ENCODE results near the gene SH3PXD2A.

Gene SH3PXD2A

DNA sequence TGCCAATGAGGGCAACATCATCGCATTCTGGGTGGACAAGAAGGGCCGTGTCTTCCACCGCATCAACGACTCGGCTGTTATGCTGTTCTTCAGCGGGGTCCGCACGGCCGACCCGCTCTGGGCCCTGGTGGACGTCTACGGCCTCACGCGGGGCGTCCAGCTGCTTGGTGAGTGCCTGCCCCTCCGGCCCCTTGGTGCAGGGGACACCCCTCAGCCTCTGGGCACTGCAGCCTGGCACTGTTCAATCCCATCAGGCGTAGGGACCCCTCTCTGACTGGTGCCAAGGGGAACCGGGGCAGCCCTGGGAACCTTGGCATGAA is 283.8 kb downstream of the SH3PXD2A start:
- DNase-seq: no peak

DNA sequence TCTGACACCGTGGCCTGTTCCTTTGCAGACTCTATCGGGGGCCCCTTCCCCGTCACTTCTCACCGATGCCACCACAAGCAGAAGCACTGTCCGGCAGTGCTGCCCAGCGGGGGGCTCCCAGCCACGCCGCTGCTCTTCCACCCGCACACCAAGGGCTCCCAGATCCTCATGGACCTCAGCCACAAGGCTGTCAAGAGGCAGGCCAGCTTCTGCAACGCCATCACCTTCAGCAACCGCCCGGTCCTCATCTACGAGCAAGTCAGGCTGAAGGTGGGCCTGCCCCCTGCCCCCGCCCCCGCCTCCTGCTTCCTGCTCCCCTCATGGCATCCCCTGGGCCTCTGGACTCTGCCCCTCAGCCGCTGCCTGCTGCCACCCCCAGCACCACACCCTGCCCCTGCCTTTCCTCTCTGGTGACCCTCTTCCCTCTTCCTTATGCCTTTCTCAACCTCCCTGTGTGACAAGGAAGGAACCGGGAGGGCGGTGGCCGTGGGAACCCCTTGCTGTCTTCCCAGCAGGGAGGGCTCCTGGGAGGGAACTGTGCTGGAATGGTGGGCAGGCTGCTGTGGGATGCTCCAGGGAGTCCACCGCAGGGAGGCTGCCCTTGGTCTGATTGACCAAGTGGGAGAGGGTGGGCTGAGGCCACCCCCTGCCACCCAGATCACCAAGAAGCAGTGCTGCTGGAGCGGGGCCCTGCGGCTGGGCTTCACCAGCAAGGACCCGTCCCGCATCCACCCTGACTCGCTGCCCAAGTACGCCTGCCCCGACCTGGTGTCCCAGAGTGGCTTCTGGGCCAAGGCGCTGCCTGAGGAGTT is 284.3 kb downstream of the SH3PXD2A start:
- no peak for DNase-seq

- DNase-seq: no peak
Measured at GRCh38 chr10:103569896-103570295, 285.5 kb downstream of the SH3PXD2A start.

GRCh38 chr10:103568505-103568904 is 286.9 kb downstream of the SH3PXD2A start:
- no peak for DNase-seq

DNA sequence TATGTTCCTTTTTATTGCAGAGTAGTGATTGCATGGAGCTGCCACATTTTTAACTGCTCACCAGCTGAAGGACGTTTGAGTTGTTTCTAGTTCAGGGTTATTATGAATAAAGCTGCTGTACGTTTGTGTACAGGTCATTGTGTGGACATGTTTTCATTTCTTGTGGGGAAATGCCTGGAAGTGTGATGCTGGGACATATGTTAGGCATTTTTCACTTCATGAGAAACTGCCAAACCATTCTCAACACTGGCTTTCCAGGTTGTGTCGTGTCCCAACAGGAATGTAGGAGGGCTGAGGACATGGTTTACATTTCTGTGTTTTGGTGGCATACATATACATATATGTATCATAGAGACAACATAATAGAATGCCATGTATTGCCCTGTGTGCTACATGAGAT is 288.8 kb downstream of the SH3PXD2A start:
- no peak for DNase-seq

- no peak for DNase-seq
Measured at GRCh38 chr10:103564776-103565520, 290.4 kb downstream of the SH3PXD2A start.

GRCh38 chr10:103564116-103564501 is 291.3 kb downstream of the SH3PXD2A start:
- DNase-seq: no peak

GRCh38 chr10:103563231-103564115 is 291.9 kb downstream of the SH3PXD2A start:
- no peak for DNase-seq

- DNase-seq: no peak
Measured at GRCh38 chr10:103562383-103562782, 293.0 kb downstream of the SH3PXD2A start.

GRCh38 chr10:103560886-103561285 is 294.5 kb downstream of the SH3PXD2A start:
- DNase-seq: no peak

DNA sequence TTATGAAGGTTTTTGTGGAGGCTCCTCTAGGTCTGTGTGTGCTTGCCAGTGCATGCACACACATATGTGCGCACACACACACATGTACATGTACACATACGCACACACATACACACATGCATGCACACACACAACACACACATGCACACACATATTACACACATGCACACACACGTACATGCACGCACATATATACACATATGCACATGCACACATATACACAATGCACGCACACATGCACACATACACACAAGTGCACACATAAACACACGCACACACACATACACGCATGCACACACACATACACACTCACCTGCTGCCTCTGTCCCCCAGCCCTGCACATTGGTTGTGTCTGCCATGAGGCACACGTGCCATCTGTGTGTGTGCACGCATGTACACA is 295.6 kb downstream of the SH3PXD2A start:
- DNase-seq: no peak

DNA sequence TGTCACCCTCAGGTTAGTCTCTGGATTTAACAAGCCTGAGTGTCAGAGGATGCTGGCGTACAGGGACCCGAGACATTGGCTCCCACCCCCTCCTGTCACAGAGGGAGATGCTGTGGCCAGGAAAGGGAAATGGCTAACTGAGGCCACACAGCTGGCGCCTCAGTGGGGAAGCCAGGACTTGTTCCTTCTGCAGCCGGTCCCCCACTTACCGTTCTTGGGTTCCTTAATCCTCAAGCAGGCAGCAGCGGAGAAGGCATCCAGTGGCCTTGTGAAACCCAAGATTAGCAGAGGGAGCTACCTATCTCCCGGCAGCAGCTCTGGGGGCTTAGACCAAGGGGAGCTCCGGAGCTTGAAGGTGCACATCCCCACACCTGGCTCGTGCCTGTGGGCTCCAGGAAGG is 296.5 kb downstream of the SH3PXD2A start:
- no peak for DNase-seq

GRCh38 chr10:103557455-103557854 is 297.9 kb downstream of the SH3PXD2A start:
- no peak for DNase-seq

DNA sequence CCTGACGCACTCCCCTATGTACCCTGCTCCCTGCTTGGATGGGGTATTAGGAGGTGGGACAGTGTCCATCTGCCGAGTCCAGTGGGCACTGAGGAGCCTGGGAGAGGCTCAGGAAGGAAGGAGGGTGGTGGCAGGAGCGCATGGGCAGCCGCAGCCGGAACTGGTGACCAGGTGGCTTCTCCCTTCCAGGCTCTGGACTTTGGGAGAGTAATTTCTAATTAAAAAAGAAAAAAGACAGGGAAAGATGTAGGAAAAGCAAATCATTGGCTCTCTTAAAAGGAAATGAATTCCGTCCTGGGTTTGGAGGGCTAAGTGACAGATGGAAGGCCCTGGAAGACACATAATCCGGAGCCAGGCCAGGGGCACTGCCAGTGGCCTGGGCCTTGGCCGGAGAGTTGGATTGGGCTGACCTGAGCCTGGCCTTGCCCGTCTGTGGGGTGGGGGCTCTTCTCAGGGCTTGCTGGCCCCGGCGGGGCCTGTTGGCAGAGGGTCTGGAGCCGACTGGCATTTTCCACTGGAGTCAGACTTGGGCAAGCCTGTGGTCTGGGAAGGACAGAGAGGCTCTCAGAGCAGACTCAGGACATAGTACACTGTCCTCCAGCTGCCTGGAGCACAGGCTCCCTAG is 298.9 kb downstream of the SH3PXD2A start:
- no peak for DNase-seq

GRCh38 chr10:103555712-103556111 is 299.7 kb downstream of the SH3PXD2A start:
- DNase-seq: no peak

- DNase-seq: no peak
Measured at GRCh38 chr10:103555325-103555649, 300.1 kb downstream of the SH3PXD2A start.

DNA sequence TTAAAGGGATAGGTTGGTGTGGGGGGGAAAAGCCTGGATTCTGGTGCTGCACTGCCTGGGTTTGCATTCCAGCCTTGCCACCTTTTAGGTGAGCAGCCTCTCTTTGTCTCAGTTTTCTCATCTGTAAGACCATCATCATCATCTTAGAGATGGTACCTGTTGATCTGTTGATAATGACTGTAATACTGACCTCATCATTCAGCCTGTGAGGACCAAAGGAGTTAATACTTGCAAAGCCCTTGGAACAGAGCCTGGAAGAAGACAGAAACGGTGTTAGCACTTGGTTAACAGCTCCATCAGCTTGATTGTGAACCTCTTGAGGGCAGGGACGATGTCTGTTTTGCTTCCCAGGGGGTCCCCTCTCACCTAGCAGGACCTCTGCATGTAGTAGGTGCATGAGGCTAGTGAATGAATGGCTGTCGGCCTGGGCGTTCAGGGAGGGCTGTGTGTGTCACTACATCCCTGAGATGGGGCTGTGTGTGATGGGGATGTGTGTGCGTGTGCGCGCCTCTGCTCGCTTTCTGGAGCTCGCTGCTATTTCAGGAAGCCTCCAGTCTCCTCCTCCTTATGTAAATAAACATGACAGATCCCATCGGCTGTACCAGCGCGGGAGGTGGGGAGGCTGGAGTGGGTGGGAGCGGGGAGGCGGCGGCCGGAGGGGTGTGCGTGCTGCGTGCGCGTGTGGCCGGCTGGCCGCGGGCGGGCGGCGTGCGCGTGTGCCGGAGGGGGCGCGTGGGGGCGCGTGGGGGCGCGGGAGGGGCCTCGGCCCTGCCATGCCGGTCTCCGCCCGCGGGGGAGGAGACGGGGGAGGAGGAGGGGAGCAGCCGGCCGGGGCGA is 300.7 kb downstream of the SH3PXD2A start:
- no peak for DNase-seq

- no peak for DNase-seq
Measured at GRCh38 chr10:103553743-103554487, 301.5 kb downstream of the SH3PXD2A start.

GRCh38 chr10:103552856-103553742 is 302.3 kb downstream of the SH3PXD2A start:
- no peak for DNase-seq
